GM23338 (cell line): Measurements from ENCODE around the gene HCRTR1. TPM values are rescaled to one million over a fixed set of nuclear protein-coding genes. Genes with fewer than 3 reads are reported as not detected.

Experiments
- ATAC-seq: fragments of 200-7000 bp; cut with Tn5 transposase; 3 replicates; pipeline ENCODE4 v1.9.1; 2020
- DNase-seq: peaks from one replicate; pipeline ENCODE4 v3.0.0-alpha.2; 2015; ENCODE audit warnings: low spot score
- H2AFZ ChIP-seq: fragments of 200-600 bp; sonication (generic); 2 replicates; pipeline ENCODE4 v1.8.0; 2016; ENCODE audit warnings: antibody characterized with exemption, mild to moderate bottlenecking, moderate library complexity
- H3F3A ChIP-seq: fragments of 200-600 bp; sonication (generic); replicated peaks from 2 replicates; pipeline ENCODE4 v1.8.0; 2017; ENCODE audit warnings: antibody characterized with exemption, mixed run types, low read depth
- H3K27ac ChIP-seq: fragments of 200-600 bp; sonication (generic); 2 replicates; pipeline ENCODE4 v1.6.1; 2016; ENCODE audit warnings: low read depth
- H3K27me3 ChIP-seq: fragments of 200-600 bp; sonication (generic); 2 replicates; pipeline ENCODE4 v1.8.0; 2016; ENCODE audit warnings: mild to moderate bottlenecking, mixed run types, moderate library complexity; ENCODE audit not compliant: insufficient read depth
- H3K36me3 ChIP-seq: fragments of 200-600 bp; sonication (generic); 2 replicates; pipeline ENCODE4 v1.8.0; 2016; ENCODE audit warnings: mild to moderate bottlenecking; ENCODE audit not compliant: insufficient read depth
- H3K4me1 ChIP-seq: fragments of 200-600 bp; sonication (generic); 2 replicates; pipeline ENCODE4 v1.8.0; 2016; ENCODE audit warnings: mild to moderate bottlenecking, moderate library complexity; ENCODE audit not compliant: insufficient read depth
- H3K4me2 ChIP-seq: fragments of 200-600 bp; sonication (generic); 2 replicates; pipeline ENCODE4 v1.7.1; 2017; ENCODE audit warnings: mixed run types
- H3K4me3 ChIP-seq: fragments of 200-600 bp; sonication (generic); 2 replicates; pipeline ENCODE4 v1.6.1; 2016; ENCODE audit warnings: mixed run types
- H3K79me2 ChIP-seq: fragments of 200-600 bp; sonication (generic); replicated peaks from 2 replicates; pipeline ENCODE4 v1.8.0; 2017; ENCODE audit warnings: mild to moderate bottlenecking; ENCODE audit not compliant: insufficient read depth
- H3K9me2 ChIP-seq: fragments of 200-600 bp; sonication (generic); 2 replicates; pipeline ENCODE4 v1.8.0; 2017; ENCODE audit not compliant: insufficient read depth
- H4K20me1 ChIP-seq: fragments of 200-600 bp; sonication (generic); replicated peaks from 2 replicates; pipeline ENCODE4 v1.8.0; 2017; ENCODE audit warnings: mild to moderate bottlenecking; ENCODE audit not compliant: insufficient read depth
- H3K27ac Mint-ChIP-seq: 2 replicates; pipeline ENCODE4 v1.8.0; 2020; ENCODE audit warnings: inconsistent platforms, mild to moderate bottlenecking, moderate library complexity, mixed read lengths
- H3K27me3 Mint-ChIP-seq: 3 replicates; pipeline ENCODE4 v1.8.0; 2022; ENCODE audit warnings: low read depth, mild to moderate bottlenecking, moderate library complexity, mixed read lengths, inconsistent platforms; ENCODE audit not compliant: insufficient read depth, poor library complexity
- H3K36me3 Mint-ChIP-seq: 3 replicates; pipeline ENCODE4 v1.8.0; 2021; ENCODE audit warnings: low read depth, mild to moderate bottlenecking, inconsistent platforms, moderate library complexity, mixed read lengths
- H3K4me1 Mint-ChIP-seq: 3 replicates; pipeline ENCODE4 v1.8.0; 2020; ENCODE audit warnings: mild to moderate bottlenecking, inconsistent platforms, mixed read lengths
- H3K4me3 Mint-ChIP-seq: 3 replicates; pipeline ENCODE4 v1.8.0; 2021; ENCODE audit warnings: moderate library complexity, mild to moderate bottlenecking, inconsistent platforms, mixed read lengths
- H3K9me3 Mint-ChIP-seq: 3 replicates; pipeline ENCODE4 v1.8.0; 2020; ENCODE audit warnings: moderate library complexity, mild to moderate bottlenecking, inconsistent platforms, mixed read lengths
- CTCF ChIP-seq, 2 experiments: fragments of 200-600 bp in 1 of 2; sonication (generic) in 1 of 2; conservative IDR thresholded peaks; 2 replicates each; pipeline versions ENCODE4 v1.5.1 to v1.6.1; 2016 to 2017; ENCODE audit warnings: antibody characterized with exemption in 2 of 2, low read depth in 2 of 2, mild to moderate bottlenecking in 2 of 2, moderate library complexity in 1 of 2
- ETS1 ChIP-seq: IDR thresholded peaks from 2 replicates; pipeline ENCODE4 v1.6.1; 2016; ENCODE audit warnings: antibody characterized with exemption
- EZH2 ChIP-seq: fragments of 200-600 bp; sonication (generic); IDR thresholded peaks from one replicate; pipeline ENCODE4 v1.8.0; 2017; ENCODE audit warnings: antibody characterized with exemption, mild to moderate bottlenecking, low read depth; ENCODE audit not compliant: unreplicated experiment
- EZH2phosphoT487 ChIP-seq: fragments of 200-600 bp; sonication (generic); IDR thresholded peaks from one replicate; pipeline ENCODE4 v1.8.1; 2018; ENCODE audit warnings: antibody characterized with exemption; ENCODE audit not compliant: unreplicated experiment
- JUNB ChIP-seq: IDR thresholded peaks from one replicate; pipeline ENCODE4 v1.6.1; 2016; ENCODE audit warnings: antibody characterized with exemption; ENCODE audit not compliant: unreplicated experiment
- NANOG ChIP-seq: IDR thresholded peaks from 2 replicates; pipeline ENCODE4 v1.6.1; 2016; ENCODE audit warnings: antibody characterized with exemption, borderline replicate concordance
- POLR2AphosphoS5 ChIP-seq: IDR thresholded peaks from 2 replicates; pipeline ENCODE4 v1.6.1; 2016; ENCODE audit warnings: antibody characterized with exemption, low read depth
- REST ChIP-seq: IDR thresholded peaks from one replicate; pipeline ENCODE4 v1.6.1; 2018; ENCODE audit warnings: antibody characterized with exemption; ENCODE audit not compliant: unreplicated experiment
- STAT1 ChIP-seq: IDR thresholded peaks from one replicate; pipeline ENCODE4 v1.6.1; 2016; ENCODE audit warnings: antibody characterized with exemption; ENCODE audit not compliant: unreplicated experiment
- ZNF331 ChIP-seq: fragments of 250-450 bp; sonication (Bioruptor Pico); IDR thresholded peaks from 2 replicates; pipeline ENCODE4 v1.5.0; 2020; ENCODE audit warnings: low read depth, mild to moderate bottlenecking, moderate library complexity
- polyA plus RNA-seq: library from polyadenylated mRNA; unstranded; fragments of >200 nt; fragmentation: Nextera tagmentation; extraction: Ambion mirVana; gene quantifications from 2 replicates; pipeline ENCODE4 v1.2.1, GENCODE V29; 2016
- total RNA-seq: library from RNA; depleted of rRNA; stranded (reverse); fragments of >200 nt; shearing (Covaris generic); gene quantifications from 2 replicates; pipeline ENCODE4 v1.2.3, GENCODE V29; 2014

Gene HCRTR1
- total and polyA plus RNA-seq, 2 experiments from 2014 or later: 0.15 to 1.0 TPM

- H3K9me3 Mint-ChIP-seq: no peaks in the 10 kb centered on the region
- no peak for DNase-seq
These were observed 18.5 kb upstream of the HCRTR1 start for GRCh38 chr1:31598980-31599379.

More at GRCh38 chr1:31598980-31599379, 18.5 kb upstream of the HCRTR1 start:
- no peak overlapping the region for H3K27ac ChIP-seq
- Mint-ChIP-seq H3K27ac (no peak overlapping the region), H3K27me3 (peaks cover 3% of the 10 kb centered on the region), H3K4me1 (no peaks in the 10 kb centered on the region), H3K4me3 (no peak overlapping the region), H3K36me3 (no peaks in the 10 kb centered on the region)
- ATAC-seq: no peak
- H3K79me2 ChIP-seq: no peaks in the 10 kb centered on the region
- no peak overlapping the region for H3K4me2 ChIP-seq
- H3K4me1 ChIP-seq: no peaks in the 10 kb centered on the region
- no peak overlapping the region for H2AFZ ChIP-seq
- no peak overlapping the region for H3K4me3 ChIP-seq
- no peaks in the 10 kb centered on the region for H3K36me3 ChIP-seq
- no peaks in the 10 kb centered on the region for H3F3A ChIP-seq
- H3K27me3 ChIP-seq: no peaks in the 10 kb centered on the region
- no peak for TF ChIP-seq JUNB
- TF ChIP-seq POLR2AphosphoS5: no peak
- no peak for TF ChIP-seq ZNF331
- TF ChIP-seq EZH2phosphoT487: no peak
- no peak for TF ChIP-seq REST
- no peak for TF ChIP-seq STAT1
- TF ChIP-seq ETS1: no peak
- no peak for TF ChIP-seq EZH2
- TF ChIP-seq NANOG: no peak
- TF ChIP-seq CTCF (conservative IDR thresholded peaks at IDR 0.05; ENCODE audit: low read depth in 2 of 2): no peak
- no peaks in the 10 kb centered on the region for H4K20me1 ChIP-seq
- no peaks in the 10 kb centered on the region for H3K9me2 ChIP-seq
